Common myeloid progenitor, CD34-positive (primary cell): ENCODE data around the gene XRCC6.

Experiments used
- CTCF ChIA-PET: fragments of 350-600 bp; sonication (Branson Sonifier 250); formaldehyde crosslinking; loops from one replicate; lab custom pipeline; 2021; ENCODE audit warnings: antibody characterized with exemption; lab: Charles Lee
- POLR2A ChIA-PET: fragments of 350-600 bp; sonication (Branson Sonifier 250); formaldehyde crosslinking; loops from one replicate; lab custom pipeline; 2021; ENCODE audit warnings: antibody characterized with exemption; lab: Charles Lee
- DNase-seq, 3 donors: peaks; one replicate each; pipeline versions ENCODE4 v3.0.0 to v3.0.0-alpha.2; 2013
- H3K27ac ChIP-seq, 2 experiments: 1 replicate in 1 of 2; 2 replicates in 1 of 2; pipeline ENCODE4 v1.7.0; 2013; ENCODE audit warnings: inconsistent platforms in 2 of 2, low read length in 2 of 2, mild to moderate bottlenecking in 2 of 2, low read depth in 1 of 2, moderate library complexity in 1 of 2; ENCODE audit not compliant: severe bottlenecking in 2 of 2, insufficient read depth in 1 of 2, poor library complexity in 1 of 2
- H3K27me3 ChIP-seq, 5 experiments: replicated peaks in 2 of 5; 1 replicate in 3 of 5; 2 replicates in 2 of 5; pipeline versions ENCODE4 v1.6.1 to v1.7.0; 2013; ENCODE audit warnings: low read length in 4 of 5, mild to moderate bottlenecking in 2 of 5, moderate library complexity in 2 of 5, inconsistent platforms in 1 of 5; ENCODE audit not compliant: insufficient read depth in 5 of 5, control insufficient read depth in 4 of 5
- H3K36me3 ChIP-seq, 4 experiments: 1 replicate in 2 of 4; 2 replicates in 2 of 4; pipeline versions ENCODE4 v1.6.1 to v1.7.0; 2013; ENCODE audit warnings: low read length in 3 of 4, control low read depth in 1 of 4, mild to moderate bottlenecking in 1 of 4; ENCODE audit not compliant: control insufficient read depth in 4 of 4, insufficient read depth in 4 of 4
- H3K4me1 ChIP-seq, 4 experiments: 1 replicate in 3 of 4; 2 replicates in 1 of 4; pipeline versions ENCODE4 v1.6.1 to v1.7.1; 2013; ENCODE audit warnings: low read length in 3 of 4, mild to moderate bottlenecking in 3 of 4, control low read depth in 1 of 4, inconsistent platforms in 1 of 4, moderate library complexity in 1 of 4; ENCODE audit not compliant: control insufficient read depth in 4 of 4, insufficient read depth in 4 of 4; ENCODE audit errors: control extremely low read depth in 1 of 4
- H3K4me3 ChIP-seq, 7 experiments: 1 replicate in 4 of 7; 2 replicates in 3 of 7; pipeline versions ENCODE4 v1.5.1 to v1.7.0; 2013; ENCODE audit warnings: mild to moderate bottlenecking in 7 of 7, low read length in 6 of 7, moderate library complexity in 6 of 7, inconsistent platforms in 2 of 7, low read depth in 2 of 7, control low read depth in 1 of 7; ENCODE audit not compliant: insufficient read depth in 4 of 7, control insufficient read depth in 1 of 7; ENCODE audit errors: extremely low read depth in 1 of 7
- H3K9me3 ChIP-seq, 5 experiments: 1 replicate in 4 of 5; 2 replicates in 1 of 5; pipeline versions ENCODE4 v1.6.1 to v1.7.1; 2013; ENCODE audit warnings: low read length in 4 of 5, mild to moderate bottlenecking in 2 of 5, inconsistent platforms in 1 of 5, low read depth in 1 of 5, moderate library complexity in 1 of 5; ENCODE audit not compliant: control insufficient read depth in 4 of 5, insufficient read depth in 2 of 5; ENCODE audit errors: control extremely low read depth in 1 of 5
- WGBS: methylation state at CpG from one replicate; pipeline ENCODE4 v1.1.5; 2013; ENCODE audit not compliant: insufficient coverage; 5-methylcytosine and 5-hydroxymethylcytosine counted together

The XRCC6 gene

GRCh38 chr22:41654322-41654721 lies 33.2 kb downstream of the XRCC6 start:
- Histone ChIP-seq H3K27ac (no peak overlapping the region), H3K36me3 (peaks cover 11 to 89% (median 73%) of the 10 kb centered on the region in 4 experiments), H3K4me1 (no peaks in the 10 kb centered on the region), H3K4me3 (no peak overlapping the region), H3K27me3 (no peaks in the 10 kb centered on the region), H3K9me3 (no peaks in the 10 kb centered on the region)
- CTCF ChIA-PET, result interaction anchor here (0.9 to 5.1 kb wide), 3 partner anchors 10 to 92 kb away, joined by 3 to 22 read pairs (median 3); no protein-coding TSS in a partner anchor
- no peak for DNase-seq
- POLR2A ChIA-PET, result no interaction called here
- WGBS, result 100% methylated on average over 3 of the region's 3 CpGs

- H3K36me3 ChIP-seq, result peaks cover 13 to 95% (median 76%) of the 10 kb centered on the region in 4 experiments
- H3K4me1 ChIP-seq, result no peaks in the 10 kb centered on the region
- 91% methylated on average over 5 of the region's 5 CpGs for WGBS
- no peaks in the 10 kb centered on the region for H3K9me3 ChIP-seq
- CTCF ChIA-PET, result interaction anchor here (0.7 to 5.1 kb wide), 2 partner anchors 9 to 301 kb away, joined by 3 to 22 read pairs; no protein-coding TSS in a partner anchor
- no peak for DNase-seq
- H3K27ac ChIP-seq, result no peak overlapping the region
- no peak overlapping the region for H3K4me3 ChIP-seq
- H3K27me3 ChIP-seq, result no peaks in the 10 kb centered on the region
- POLR2A ChIA-PET, result no interaction called here
Measured at GRCh38 chr22:41656556-41656955, 35.5 kb downstream of the XRCC6 start.

- ChIA-PET CTCF (interaction anchor here (5.1 kb wide), 1 partner anchor 8 kb away, joined by 22 read pairs; no protein-coding TSS in a partner anchor), POLR2A (no interaction called here)
- Histone ChIP-seq H3K9me3 (no peaks in the 10 kb centered on the region), H3K27me3 (no peaks in the 10 kb centered on the region), H3K4me3 (no peak overlapping the region), H3K36me3 (peaks cover 13 to 93% (median 74%) of the 10 kb centered on the region in 4 experiments), H3K27ac (no peak overlapping the region), H3K4me1 (no peaks in the 10 kb centered on the region)
- DNase-seq, result no peak
- WGBS, result 96% methylated on average over 6 of the region's 6 CpGs
Measured at GRCh38 chr22:41657709-41658108, 36.6 kb downstream of the XRCC6 start.

- Histone ChIP-seq H3K36me3 (peaks cover 17 to 92% (median 73%) of the 10 kb centered on the region in 4 experiments), H3K9me3 (no peaks in the 10 kb centered on the region), H3K4me3 (no peak overlapping the region), H3K4me1 (no peaks in the 10 kb centered on the region), H3K27ac (no peak overlapping the region), H3K27me3 (no peaks in the 10 kb centered on the region)
- no peak for DNase-seq
- ChIA-PET CTCF (no interaction called here), POLR2A (no interaction called here)
- 97% methylated on average over 12 of the region's 17 CpGs for WGBS
Measured at GRCh38 chr22:41658869-41659268, 37.8 kb downstream of the XRCC6 start.

- CTCF ChIA-PET, result interaction anchor here (0.8 kb wide), 1 partner anchor 37 kb away, joined by 3 read pairs; no protein-coding TSS in a partner anchor
- DNase-seq, result no peak
- H3K27ac ChIP-seq, result no peak overlapping the region
- H3K27me3 ChIP-seq, result no peaks in the 10 kb centered on the region
- H3K36me3 ChIP-seq, result peaks cover 20 to 89% (median 68%) of the 10 kb centered on the region in 4 experiments
- no peaks in the 10 kb centered on the region for H3K9me3 ChIP-seq
- WGBS, result 100% methylated on average over 1 of the region's 1 CpG
- POLR2A ChIA-PET, result no interaction called here
- no peak overlapping the region for H3K4me3 ChIP-seq
- H3K4me1 ChIP-seq, result no peaks in the 10 kb centered on the region
Measured at GRCh38 chr22:41659941-41660340, 38.8 kb downstream of the XRCC6 start.

- POLR2A ChIA-PET, result interaction anchor here (0.9 kb wide), 1 partner anchor 36 kb away, joined by 3 read pairs; no protein-coding TSS in a partner anchor
- Histone ChIP-seq H3K36me3 (peaks cover 19 to 85% (median 66%) of the 10 kb centered on the region in 4 experiments), H3K4me1 (no peaks in the 10 kb centered on the region), H3K27ac (no peak overlapping the region), H3K4me3 (no peak overlapping the region), H3K9me3 (no peaks in the 10 kb centered on the region), H3K27me3 (no peaks in the 10 kb centered on the region)
- CTCF ChIA-PET, result interaction anchor here (0.8 kb wide), 1 partner anchor 37 kb away, joined by 3 read pairs; no protein-coding TSS in a partner anchor
- no peak for DNase-seq
- WGBS, result 100% methylated on average over 2 of the region's 3 CpGs
Measured at GRCh38 chr22:41660416-41660815, 39.3 kb downstream of the XRCC6 start.

- Histone ChIP-seq H3K36me3 (peaks cover 19 to 79% (median 63%) of the 10 kb centered on the region in 4 experiments), H3K27me3 (no peaks in the 10 kb centered on the region), H3K9me3 (no peaks in the 10 kb centered on the region), H3K27ac (no peak overlapping the region), H3K4me1 (no peaks in the 10 kb centered on the region), H3K4me3 (no peak overlapping the region)
- DNase-seq, result no peak
- ChIA-PET POLR2A (interaction anchor here (0.9 kb wide), 1 partner anchor 36 kb away, joined by 3 read pairs; no protein-coding TSS in a partner anchor), CTCF (no interaction called here)
- WGBS, result 100% methylated on average over 1 of the region's 3 CpGs
Measured at GRCh38 chr22:41661088-41661487, 40.0 kb downstream of the XRCC6 start.
